Mucosa of descending colon (tissue), 3 donors: ENCODE results near the gene MAP3K3. TPM values are rescaled to one million over a fixed set of nuclear protein-coding genes. Genes with fewer than 3 reads are reported as not detected.

ENCODE experiments used
- ATAC-seq: fragments of 200-7000 bp; cut with Tn5 transposase; one replicate; pipeline ENCODE4 v1.9.1; 2020; ENCODE audit warnings: mild to moderate bottlenecking, moderate library complexity
- DNase-seq, 3 donors: peaks; one replicate each; pipeline ENCODE4 v3.0.0-alpha.2; 2020
- H3K36me3 ChIP-seq: fragments of 200-600 bp; one replicate; pipeline ENCODE4 v1.8.0; 2021; ENCODE audit warnings: low read depth, mild to moderate bottlenecking
- H3K4me1 ChIP-seq: fragments of 200-600 bp; one replicate; pipeline ENCODE4 v1.8.0; 2021; ENCODE audit warnings: low read depth, mild to moderate bottlenecking
- H3K4me3 ChIP-seq: fragments of 200-600 bp; one replicate; pipeline ENCODE4 v1.8.0; 2021; ENCODE audit warnings: mild to moderate bottlenecking
- H3K9me3 ChIP-seq: fragments of 200-600 bp; one replicate; pipeline ENCODE4 v1.8.0; 2021; ENCODE audit warnings: mild to moderate bottlenecking
- CTCF ChIP-seq: fragments of 200-600 bp; IDR thresholded peaks from one replicate; pipeline ENCODE4 v1.8.0; 2022; ENCODE audit warnings: antibody characterized with exemption, mild to moderate bottlenecking
- intact Hi-C, 2 donors: fragments of 100-400 bp; cut with DNase I in 1 of 2; cut with micrococcal nuclease in 1 of 2; formaldehyde crosslinking; loops; one replicate each; pipeline versions ENCODE4 v1.11.0 to v1.11.1; 2022; cut with DNase I, micrococcal nuclease
- total RNA-seq, 3 donors: library from RNA; stranded (reverse); fragmentation: NEBNext Ultra II Directional in 2 of 3; extraction: Animal tissue kit (Norgen Biotek cat#: 25700) in 2 of 3; gene quantifications; one replicate each; pipeline versions ENCODE4 v1.2.1 to v1.2.4, GENCODE V29; 2021 to 2023
- donor health status: DM: no; HTN: no; CAD: no; lungs with moderate emphysema.
- donor health status: DM: no; HTN: no; CAD: no.
- donor health status: DM: no; HTN: yes; CAD: no.

The MAP3K3 gene
- total RNA-seq, 3 donors from 2014 or later, result 13.0 to 54.7 (median 18.5) TPM

- no peaks in the 10 kb centered on the region for H3K4me1 ChIP-seq
- H3K9me3 ChIP-seq, result no peaks in the 10 kb centered on the region
- DNase-seq, result no peak
- peaks cover 5% of the 10 kb centered on the region for H3K36me3 ChIP-seq
- no peak for ATAC-seq
- intact Hi-C loops, result no loop called here
- H3K4me3 ChIP-seq, result no peak overlapping the region
- TF ChIP-seq CTCF, result no peak
Measured at GRCh38 chr17:63692195-63692816, 70.1 kb downstream of the MAP3K3 start.

- no peak overlapping the region for H3K4me3 ChIP-seq
- ATAC-seq (no peak), DNase-seq (no peak)
- intact Hi-C loops, result no loop called here
- H3K4me1 ChIP-seq, result peaks cover 10% of the 10 kb centered on the region
- H3K36me3 ChIP-seq, result peaks cover 5% of the 10 kb centered on the region
- TF ChIP-seq CTCF, result no peak
- no peaks in the 10 kb centered on the region for H3K9me3 ChIP-seq
Measured at GRCh38 chr17:63693411-63694113, 71.3 kb downstream of the MAP3K3 start.

- H3K4me3 ChIP-seq, result no peak overlapping the region
- intact Hi-C loops, result no loop called here
- DNase-seq (no peak), ATAC-seq (no peak)
- peaks cover 18% of the 10 kb centered on the region for H3K4me1 ChIP-seq
- H3K36me3 ChIP-seq, result peaks cover 5% of the 10 kb centered on the region
- TF ChIP-seq CTCF, result no peak
- no peaks in the 10 kb centered on the region for H3K9me3 ChIP-seq
Measured at GRCh38 chr17:63694229-63694949, 72.2 kb downstream of the MAP3K3 start.

- Histone ChIP-seq H3K4me3 (no peak overlapping the region), H3K36me3 (peaks cover 5% of the 10 kb centered on the region), H3K4me1 (peaks cover 19% of the 10 kb centered on the region), H3K9me3 (no peaks in the 10 kb centered on the region)
- intact Hi-C loops, result no loop called here
- no peak for ATAC-seq
- TF ChIP-seq CTCF, result no peak
- DNase-seq, result no peak
Measured at GRCh38 chr17:63694950-63695773, 72.9 kb downstream of the MAP3K3 start.

- no peak for ATAC-seq
- DNase-seq, result no peak
- no peak overlapping the region for H3K4me3 ChIP-seq
Measured at GRCh38 chr17:63695889-63696288, 73.7 kb downstream of the MAP3K3 start.

More at GRCh38 chr17:63695889-63696288, 73.7 kb downstream of the MAP3K3 start:
- TF ChIP-seq CTCF, result no peak
- intact Hi-C loops, result no loop called here
- Histone ChIP-seq H3K4me1 (peaks cover 19% of the 10 kb centered on the region), H3K36me3 (peaks cover 5% of the 10 kb centered on the region), H3K9me3 (no peaks in the 10 kb centered on the region)
